Measurements from ENCODE around the gene DNMT3A.

Gene DNMT3A

GRCh38 chr2:25197336-25198208 lies 144.2 kb downstream of the DNMT3A start:
- Histone ChIP-seq H3K36me3 (ENCODE audit: insufficient read depth, low read depth, low read length) (no peaks in the 10 kb centered on the region), H3K4me3 (ENCODE audit: low read length) (no peak overlapping the region), H3K4me1 (ENCODE audit: insufficient read depth, low read length) (no peaks in the 10 kb centered on the region), H3K9me3 (ENCODE audit: insufficient read depth, low read depth, low read length) (no peaks in the 10 kb centered on the region), H3K9ac (ENCODE audit: low read depth, low read length) (no peak overlapping the region), H3K27me3 (ENCODE audit: insufficient read depth, low read length) (no peaks in the 10 kb centered on the region), H3K27ac (ENCODE audit: low read length) (no peak overlapping the region)

DNA sequence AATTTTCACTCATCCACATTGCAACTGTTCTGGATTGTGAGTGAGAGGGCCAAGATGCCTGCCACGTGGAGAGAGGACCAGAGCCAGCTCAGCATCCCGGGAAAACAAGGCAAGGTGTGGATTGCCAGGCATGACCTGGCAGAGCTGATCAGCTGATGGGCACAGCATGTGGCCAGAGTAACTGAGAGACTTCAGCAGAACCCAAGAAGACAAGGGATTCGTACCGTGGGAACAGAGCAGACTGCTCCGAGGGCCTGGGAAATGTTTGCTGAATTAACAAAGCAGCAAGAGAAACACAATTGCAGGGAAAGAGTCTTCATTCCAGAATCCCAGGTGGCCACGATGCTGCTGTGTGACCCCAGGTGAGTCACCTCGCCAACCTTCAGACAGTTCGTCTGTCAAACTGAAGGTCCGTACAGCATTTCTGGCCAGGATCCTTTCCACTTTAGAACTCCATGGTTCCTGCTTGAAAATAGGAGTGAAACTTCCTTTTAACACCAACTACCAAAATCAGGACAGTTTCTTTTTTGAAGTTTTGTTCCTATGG lies 147.1 kb downstream of the DNMT3A start:
- Histone ChIP-seq H3K36me3 (ENCODE audit: insufficient read depth, low read depth, low read length) (no peaks in the 10 kb centered on the region), H3K27me3 (ENCODE audit: insufficient read depth, low read length) (no peaks in the 10 kb centered on the region), H3K9ac (ENCODE audit: low read depth, low read length) (no peak overlapping the region), H3K27ac (ENCODE audit: low read length) (no peak overlapping the region), H3K9me3 (ENCODE audit: insufficient read depth, low read depth, low read length) (no peaks in the 10 kb centered on the region), H3K4me1 (ENCODE audit: insufficient read depth, low read length) (no peaks in the 10 kb centered on the region), H3K4me3 (ENCODE audit: low read length) (no peak overlapping the region)

DNA sequence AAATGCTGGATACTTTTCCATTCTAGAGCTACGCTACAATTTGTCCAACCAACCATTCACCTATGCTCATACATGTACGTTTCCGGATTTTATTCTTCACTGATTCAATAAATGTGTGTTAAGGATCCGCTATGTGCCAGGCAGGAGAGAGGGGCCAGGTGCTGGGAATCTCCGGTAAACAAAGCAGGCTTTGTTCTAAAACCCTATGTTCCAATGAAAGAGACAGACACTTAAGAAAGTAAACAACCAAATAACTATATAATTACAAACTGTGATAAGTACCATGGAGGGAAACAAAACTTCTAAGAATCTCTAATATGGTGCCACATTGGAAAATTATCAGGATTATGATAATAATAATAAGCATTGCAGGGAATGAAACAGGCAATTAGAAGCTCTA lies 151.2 kb downstream of the DNMT3A start:
- no peaks in the 10 kb centered on the region for H3K9me3 ChIP-seq (ENCODE audit: insufficient read depth, low read depth, low read length)
- no peak overlapping the region for H3K9ac ChIP-seq (ENCODE audit: low read depth, low read length)
- H3K4me1 ChIP-seq (ENCODE audit: insufficient read depth, low read length) = no peaks in the 10 kb centered on the region
- no peak overlapping the region for H3K27ac ChIP-seq (ENCODE audit: low read length)
- H3K27me3 ChIP-seq (ENCODE audit: insufficient read depth, low read length) = no peaks in the 10 kb centered on the region
- no peak overlapping the region for H3K4me3 ChIP-seq (ENCODE audit: low read length)
- H3K36me3 ChIP-seq (ENCODE audit: insufficient read depth, low read depth, low read length) = no peaks in the 10 kb centered on the region

DNA sequence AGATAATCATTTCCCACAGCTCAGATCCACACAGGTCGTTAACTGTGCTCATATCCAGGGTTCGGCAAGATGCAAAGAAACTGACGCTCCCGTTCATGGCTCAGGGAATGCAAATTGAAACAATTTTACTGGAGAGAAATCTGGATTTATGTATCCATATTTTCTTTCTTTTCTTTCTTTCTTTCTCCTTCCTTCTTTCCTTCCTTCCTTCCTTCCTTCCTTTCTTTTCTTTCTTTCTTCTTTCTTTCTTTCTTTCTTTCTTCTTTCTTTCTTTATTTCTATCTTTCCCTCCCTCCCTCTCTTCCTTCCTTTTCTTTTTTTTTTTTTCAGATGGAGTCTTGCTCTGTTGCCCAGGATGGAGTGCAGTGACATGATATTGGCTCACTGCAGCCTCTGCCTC lies 153.3 kb downstream of the DNMT3A start:
- Histone ChIP-seq H3K27ac (ENCODE audit: low read length) (no peak overlapping the region), H3K9me3 (ENCODE audit: insufficient read depth, low read depth, low read length) (no peaks in the 10 kb centered on the region), H3K9ac (ENCODE audit: low read depth, low read length) (no peak overlapping the region), H3K4me1 (ENCODE audit: insufficient read depth, low read length) (no peaks in the 10 kb centered on the region), H3K27me3 (ENCODE audit: insufficient read depth, low read length) (no peaks in the 10 kb centered on the region), H3K36me3 (ENCODE audit: insufficient read depth, low read depth, low read length) (no peaks in the 10 kb centered on the region), H3K4me3 (ENCODE audit: low read length) (no peak overlapping the region)

- H3K9me3 ChIP-seq (ENCODE audit: insufficient read depth, low read depth, low read length) = no peaks in the 10 kb centered on the region
- no peak overlapping the region for H3K4me3 ChIP-seq (ENCODE audit: low read length)
- H3K4me1 ChIP-seq (ENCODE audit: insufficient read depth, low read length) = no peaks in the 10 kb centered on the region
- no peaks in the 10 kb centered on the region for H3K27me3 ChIP-seq (ENCODE audit: insufficient read depth, low read length)
- H3K36me3 ChIP-seq (ENCODE audit: insufficient read depth, low read depth, low read length) = no peaks in the 10 kb centered on the region
- no peak overlapping the region for H3K9ac ChIP-seq (ENCODE audit: low read depth, low read length)
- H3K27ac ChIP-seq (ENCODE audit: low read length) = no peak overlapping the region
Measured at GRCh38 chr2:25187729-25188350, 153.9 kb downstream of the DNMT3A start.

GRCh38 chr2:25184254-25184653 lies 157.5 kb downstream of the DNMT3A start:
- Histone ChIP-seq H3K9me3 (ENCODE audit: insufficient read depth, low read depth, low read length) (no peaks in the 10 kb centered on the region), H3K27ac (ENCODE audit: low read length) (no peak overlapping the region), H3K4me1 (ENCODE audit: insufficient read depth, low read length) (no peaks in the 10 kb centered on the region), H3K4me3 (ENCODE audit: low read length) (no peak overlapping the region), H3K27me3 (ENCODE audit: insufficient read depth, low read length) (no peaks in the 10 kb centered on the region), H3K36me3 (ENCODE audit: insufficient read depth, low read depth, low read length) (no peaks in the 10 kb centered on the region), H3K9ac (ENCODE audit: low read depth, low read length) (no peak overlapping the region)

GRCh38 chr2:25178976-25179375 lies 162.7 kb downstream of the DNMT3A start:
- Histone ChIP-seq H3K27me3 (ENCODE audit: insufficient read depth, low read length) (no peaks in the 10 kb centered on the region; the same call in 1 of the 2 replicates), H3K9ac (ENCODE audit: low read depth, low read length) (no peak overlapping the region), H3K9me3 (ENCODE audit: insufficient read depth, low read depth, low read length) (no peaks in the 10 kb centered on the region), H3K27ac (ENCODE audit: low read length) (no peak overlapping the region), H3K4me3 (ENCODE audit: low read length) (no peak overlapping the region), H3K36me3 (ENCODE audit: insufficient read depth, low read depth, low read length) (no peaks in the 10 kb centered on the region), H3K4me1 (ENCODE audit: insufficient read depth, low read length) (no peaks in the 10 kb centered on the region)

All from iPS-20b (cell line).